ENCODE measurements around the gene NEK11. TPM values are rescaled to one million over a fixed set of nuclear protein-coding genes. Genes with fewer than 3 reads are reported as not detected.

NEK11 gene
- total RNA-seq, 1 experiment from 2014 or later, result 13.2 TPM

GRCh38 chr3:130981469-130981868 is 45.2 kb upstream of the NEK11 start:
- H3K4me3 ChIP-seq, result no peak overlapping the region
- no peaks in the 10 kb centered on the region for H3K27me3 ChIP-seq (ENCODE audit: insufficient read depth, low read depth)
- no peaks in the 10 kb centered on the region; the same call in 1 of the 2 replicates for H3K9me2 ChIP-seq (ENCODE audit: insufficient read depth)
- H3K4me2 ChIP-seq, result no peak overlapping the region
- intact Hi-C loops (cut with micrococcal nuclease; ENCODE audit: unreplicated experiment), result no loop called here
- H3K9me3 ChIP-seq (ENCODE audit: insufficient read depth, low read depth), result no peaks in the 10 kb centered on the region
- ChIA-PET POLR2A (ENCODE audit: unreplicated experiment) (no interaction called here), CTCF (no interaction called here)
- BruUV-seq (replicated peaks), result no TSS peak
- H3K4me1 ChIP-seq (replicated peaks; ENCODE audit: insufficient read depth), result no peaks in the 10 kb centered on the region
- no peaks in the 10 kb centered on the region for H4K20me1 ChIP-seq (ENCODE audit: insufficient read depth)
- H3K36me3 ChIP-seq (ENCODE audit: low read depth), result peaks cover 4% of the 10 kb centered on the region; the same call in 1 of the 2 replicates
- no peak overlapping the region for H3K27ac ChIP-seq
- TF ChIP-seq CTCF (conservative IDR thresholded peaks at IDR 0.05), result no peak
- no peak for TF ChIP-seq EZH2 (IDR thresholded peaks at IDR 0.05; ENCODE audit: low read depth)
- no peaks in the 10 kb centered on the region; the same call in 1 of the 2 replicates for H3K79me2 ChIP-seq (ENCODE audit: low read depth)
- 0 out of 2 replicates have a peak, but pooled peaks cover 4% of the 10 kb centered on the region for H3F3A ChIP-seq (ENCODE audit: insufficient read depth, low read depth)
- H2AFZ ChIP-seq, result no peak overlapping the region
- DNase-seq, result no peak

GRCh38 chr3:130990282-130990681 is 36.4 kb upstream of the NEK11 start:
- H3K4me1 ChIP-seq (replicated peaks; ENCODE audit: insufficient read depth), result no peaks in the 10 kb centered on the region
- intact Hi-C loops (cut with micrococcal nuclease; ENCODE audit: unreplicated experiment), result no loop called here
- no peak overlapping the region for H3K4me3 ChIP-seq
- no peaks in the 10 kb centered on the region for H3F3A ChIP-seq (ENCODE audit: insufficient read depth, low read depth)
- TF ChIP-seq EZH2 (IDR thresholded peaks at IDR 0.05; ENCODE audit: low read depth) (no peak), CTCF (conservative IDR thresholded peaks at IDR 0.05) (no peak)
- H3K36me3 ChIP-seq (ENCODE audit: low read depth), result no peaks in the 10 kb centered on the region
- no peak for DNase-seq
- no peak overlapping the region for H2AFZ ChIP-seq
- no peaks in the 10 kb centered on the region for H4K20me1 ChIP-seq (ENCODE audit: insufficient read depth)
- POLR2A ChIA-PET (ENCODE audit: unreplicated experiment), result no interaction called here
- BruUV-seq (replicated peaks), result no TSS peak
- H3K4me2 ChIP-seq, result no peak overlapping the region
- H3K9me3 ChIP-seq (ENCODE audit: insufficient read depth, low read depth), result no peaks in the 10 kb centered on the region
- no peaks in the 10 kb centered on the region; the same call in 1 of the 2 replicates for H3K9me2 ChIP-seq (ENCODE audit: insufficient read depth)
- CTCF ChIA-PET, result no interaction called here
- H3K27me3 ChIP-seq (ENCODE audit: insufficient read depth, low read depth), result no peaks in the 10 kb centered on the region
- no peaks in the 10 kb centered on the region for H3K79me2 ChIP-seq (ENCODE audit: low read depth)
- no peak overlapping the region for H3K27ac ChIP-seq

- Histone ChIP-seq H3K9me2 (ENCODE audit: insufficient read depth) (no peaks in the 10 kb centered on the region; the same call in 1 of the 2 replicates), H3F3A (ENCODE audit: insufficient read depth, low read depth) (no peaks in the 10 kb centered on the region), H3K4me3 (no peak overlapping the region), H3K4me2 (no peak overlapping the region), H3K9me3 (ENCODE audit: insufficient read depth, low read depth) (no peaks in the 10 kb centered on the region), H3K36me3 (ENCODE audit: low read depth) (no peaks in the 10 kb centered on the region), H4K20me1 (ENCODE audit: insufficient read depth) (no peaks in the 10 kb centered on the region), H3K79me2 (ENCODE audit: low read depth) (no peaks in the 10 kb centered on the region), H2AFZ (no peak overlapping the region), H3K27ac (no peak overlapping the region), H3K4me1 (replicated peaks; ENCODE audit: insufficient read depth) (no peaks in the 10 kb centered on the region), H3K27me3 (ENCODE audit: insufficient read depth, low read depth) (no peaks in the 10 kb centered on the region)
- no TSS peak for BruUV-seq (replicated peaks)
- CTCF ChIA-PET, result interaction anchor here (0.6 kb wide), 1 partner anchor 1322 kb away, joined by 6 read pairs; no protein-coding TSS in a partner anchor
- TF ChIP-seq CTCF (conservative IDR thresholded peaks at IDR 0.05), result no peak
- no peak for TF ChIP-seq EZH2 (IDR thresholded peaks at IDR 0.05; ENCODE audit: low read depth)
- intact Hi-C loops (cut with micrococcal nuclease; ENCODE audit: unreplicated experiment), result no loop called here
- POLR2A ChIA-PET (ENCODE audit: unreplicated experiment), result interaction anchor here (0.6 kb wide), 1 partner anchor 41 kb away, joined by 10 read pairs; no protein-coding TSS in a partner anchor
- DNase-seq, result no peak
Observed at GRCh38 chr3:130991126-130991525, 35.6 kb upstream of the NEK11 start.

Measured in PC-9 (cell line).